BLaER1 (cell line): ENCODE results near the gene CCDC63.

Source experiments
- H3K27ac ChIP-seq: shearing (Covaris generic); formaldehyde crosslinking; 2 replicates; pipeline ENCODE4 v1.8.1; 2022
- H3K27me3 ChIP-seq: shearing (Covaris generic); formaldehyde crosslinking; 2 replicates; pipeline ENCODE4 v1.8.1; 2022
- H3K36me3 ChIP-seq: shearing (Covaris generic); formaldehyde crosslinking; 2 replicates; pipeline ENCODE4 v1.8.1; 2022
- H3K4me1 ChIP-seq: shearing (Covaris generic); formaldehyde crosslinking; 2 replicates; pipeline ENCODE4 v1.8.1; 2022
- H3K4me2 ChIP-seq: shearing (Covaris generic); formaldehyde crosslinking; 2 replicates; pipeline ENCODE4 v1.8.1; 2022
- H3K4me3 ChIP-seq: shearing (Covaris generic); formaldehyde crosslinking; 2 replicates; pipeline ENCODE4 v1.8.1; 2022
- H3K9ac ChIP-seq: shearing (Covaris generic); formaldehyde crosslinking; 2 replicates; pipeline ENCODE4 v1.8.1; 2022
- H3K9me3 ChIP-seq: shearing (Covaris generic); formaldehyde crosslinking; 2 replicates; pipeline ENCODE4 v1.8.1; 2022
- H4K20me1 ChIP-seq: shearing (Covaris generic); formaldehyde crosslinking; 2 replicates; pipeline ENCODE4 v1.8.1; 2022
- Cebpa-rat ChIP-seq: shearing (Covaris generic); IDR thresholded peaks from 2 replicates; pipeline ENCODE4 v1.8.1; 2022

Gene CCDC63

GRCh38 chr12:110916295-110916875, 69.6 kb downstream of the CCDC63 start:
- H4K20me1 ChIP-seq, result no peaks in the 10 kb centered on the region
- H3K36me3 ChIP-seq, result no peaks in the 10 kb centered on the region
- H3K27ac ChIP-seq, result no peak overlapping the region
- no peak for TF ChIP-seq Cebpa-rat
- H3K4me3 ChIP-seq, result no peak overlapping the region
- H3K4me2 ChIP-seq, result no peak overlapping the region
- H3K4me1 ChIP-seq, result peaks cover 5% of the 10 kb centered on the region; the same call in 1 of the 2 replicates
- no peak overlapping the region for H3K9ac ChIP-seq
- H3K27me3 ChIP-seq, result no peaks in the 10 kb centered on the region
- H3K9me3 ChIP-seq, result no peaks in the 10 kb centered on the region

DNA sequence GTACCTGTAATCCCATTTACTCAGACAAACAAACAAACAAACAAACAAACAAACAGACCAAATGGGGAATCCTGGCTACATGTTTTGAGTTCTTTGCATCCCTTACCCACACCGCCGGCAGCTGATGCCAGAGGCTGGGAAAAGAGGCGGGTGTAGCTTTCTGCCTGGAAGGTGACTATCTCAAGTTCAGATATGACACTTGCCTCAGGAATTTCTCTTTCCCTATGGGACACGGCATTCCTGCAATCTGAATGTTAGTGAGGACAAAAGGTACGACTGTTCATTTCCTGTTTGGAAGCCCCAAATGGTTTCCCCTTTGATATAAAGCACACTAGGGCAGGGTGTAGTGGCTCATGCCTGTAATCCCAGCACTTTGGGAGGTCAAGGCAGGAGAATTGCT, 70.7 kb downstream of the CCDC63 start:
- no peak overlapping the region for H3K9ac ChIP-seq
- H3K4me1 ChIP-seq, result peaks cover 5% of the 10 kb centered on the region; the same call in 1 of the 2 replicates
- no peak overlapping the region for H3K27ac ChIP-seq
- no peaks in the 10 kb centered on the region for H3K27me3 ChIP-seq
- no peak for TF ChIP-seq Cebpa-rat
- H3K4me3 ChIP-seq, result no peak overlapping the region
- H4K20me1 ChIP-seq, result no peaks in the 10 kb centered on the region
- no peaks in the 10 kb centered on the region for H3K9me3 ChIP-seq
- H3K36me3 ChIP-seq, result no peaks in the 10 kb centered on the region
- H3K4me2 ChIP-seq, result no peak overlapping the region

- H3K27me3 ChIP-seq, result no peaks in the 10 kb centered on the region
- no peak overlapping the region for H3K4me2 ChIP-seq
- H3K36me3 ChIP-seq, result no peaks in the 10 kb centered on the region
- no peaks in the 10 kb centered on the region for H4K20me1 ChIP-seq
- TF ChIP-seq Cebpa-rat, result no peak
- no peak overlapping the region for H3K27ac ChIP-seq
- peaks cover 5% of the 10 kb centered on the region; the same call in 1 of the 2 replicates for H3K4me1 ChIP-seq
- H3K9ac ChIP-seq, result no peak overlapping the region
- no peak overlapping the region for H3K4me3 ChIP-seq
- H3K9me3 ChIP-seq, result no peaks in the 10 kb centered on the region
Measured at GRCh38 chr12:110917961-110918360, 71.2 kb downstream of the CCDC63 start.

GRCh38 chr12:110919720-110920119, 72.9 kb downstream of the CCDC63 start:
- Histone ChIP-seq H3K36me3 (no peaks in the 10 kb centered on the region), H3K27ac (no peak overlapping the region), H3K27me3 (no peaks in the 10 kb centered on the region), H3K4me2 (no peak overlapping the region), H4K20me1 (no peaks in the 10 kb centered on the region), H3K4me3 (no peak overlapping the region), H3K9ac (no peak overlapping the region), H3K4me1 (peaks cover 5% of the 10 kb centered on the region; the same call in 1 of the 2 replicates), H3K9me3 (no peaks in the 10 kb centered on the region)
- no peak for TF ChIP-seq Cebpa-rat

DNA sequence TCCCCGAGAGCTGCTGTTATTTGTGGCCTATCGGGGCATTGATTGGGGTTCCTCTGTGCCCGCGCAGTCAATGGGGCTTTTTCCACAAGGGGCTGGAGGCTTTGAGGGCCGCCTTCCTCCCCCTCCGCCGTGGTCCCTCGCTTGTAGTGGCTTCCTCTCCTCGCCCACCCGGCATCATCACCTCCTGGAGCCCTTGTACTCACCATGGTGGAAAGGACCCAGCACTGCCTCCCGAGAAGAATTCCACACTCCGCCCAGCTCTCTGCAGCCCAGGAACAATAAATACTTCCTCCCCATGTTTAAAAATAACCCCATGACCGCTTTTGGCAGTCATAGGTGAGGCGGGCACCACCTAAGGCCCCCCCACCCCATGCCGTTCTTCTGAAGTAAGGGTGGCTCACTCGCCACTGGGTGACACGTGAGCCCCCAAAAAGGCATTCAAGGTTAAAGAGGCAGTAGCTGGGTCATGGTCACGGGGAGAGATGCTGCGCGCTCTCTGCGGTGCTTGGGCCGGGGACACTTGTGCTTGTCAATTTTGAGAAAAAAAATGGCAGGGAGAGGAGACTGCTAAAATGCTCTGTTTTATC, 73.6 kb downstream of the CCDC63 start, which contains the start of gene MYL2:
Gene MYL2 (minus strand): TSS at position 256 of the 587 bp plus-strand sequence. CDS start 50 bp downstream, at position 206.
- H3K36me3 ChIP-seq, result no peaks in the 10 kb centered on the region
- H3K4me2 ChIP-seq, result no peak within 1 kb of the TSS
- no peaks in the 10 kb centered on the region for H4K20me1 ChIP-seq
- no peak for TF ChIP-seq Cebpa-rat
- H3K4me1 ChIP-seq, result peaks cover 5% of the 10 kb centered on the region; the same call in 1 of the 2 replicates
- H3K9me3 ChIP-seq, result no peaks in the 10 kb centered on the region
- H3K9ac ChIP-seq, result no peak within 1 kb of the TSS
- H3K4me3 ChIP-seq, result no peak within 1 kb of the TSS
- H3K27me3 ChIP-seq, result no peaks in the 10 kb centered on the region
- no peak within 1 kb of the TSS for H3K27ac ChIP-seq

DNA sequence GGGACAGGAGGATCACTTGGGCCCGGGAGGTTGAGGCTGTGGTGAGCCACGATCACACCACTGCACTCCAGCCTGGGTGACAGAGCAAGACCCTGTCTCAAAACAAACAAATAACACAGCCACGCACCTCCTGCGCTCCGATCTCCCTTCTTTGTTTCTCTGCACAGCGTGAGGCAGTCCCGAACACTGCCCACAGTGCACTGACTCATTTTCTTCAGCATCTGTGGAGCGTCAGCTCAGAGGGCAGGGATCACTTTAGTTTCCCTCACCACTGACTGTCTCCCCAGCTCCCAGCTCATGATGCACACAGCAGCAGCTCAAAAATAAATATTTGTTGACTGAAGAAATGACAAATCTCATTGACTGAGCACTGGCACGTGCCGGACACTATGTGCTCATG, 74.5 kb downstream of the CCDC63 start:
- Histone ChIP-seq H3K4me1 (peaks cover 5% of the 10 kb centered on the region; the same call in 1 of the 2 replicates), H3K27me3 (no peaks in the 10 kb centered on the region), H4K20me1 (no peaks in the 10 kb centered on the region), H3K4me2 (no peak overlapping the region), H3K4me3 (no peak overlapping the region), H3K9ac (no peak overlapping the region), H3K27ac (no peak overlapping the region), H3K9me3 (no peaks in the 10 kb centered on the region), H3K36me3 (no peaks in the 10 kb centered on the region)
- no peak for TF ChIP-seq Cebpa-rat

- Histone ChIP-seq H3K4me3 (no peak overlapping the region), H3K4me1 (peaks cover 5% of the 10 kb centered on the region; the same call in 1 of the 2 replicates), H3K27ac (no peak overlapping the region), H4K20me1 (no peaks in the 10 kb centered on the region), H3K36me3 (no peaks in the 10 kb centered on the region), H3K9ac (no peak overlapping the region), H3K27me3 (no peaks in the 10 kb centered on the region), H3K9me3 (no peaks in the 10 kb centered on the region), H3K4me2 (no peak overlapping the region)
- no peak for TF ChIP-seq Cebpa-rat
Measured at GRCh38 chr12:110922652-110923051, 75.9 kb downstream of the CCDC63 start.

GRCh38 chr12:110923192-110923591, 76.4 kb downstream of the CCDC63 start:
- Histone ChIP-seq H3K4me2 (no peak overlapping the region), H3K4me1 (peaks cover 3% of the 10 kb centered on the region; the same call in 1 of the 2 replicates), H3K27me3 (no peaks in the 10 kb centered on the region)

GRCh38 chr12:110923692-110924334, 77.0 kb downstream of the CCDC63 start:
- H3K4me3 ChIP-seq, result no peak overlapping the region
- H3K36me3 ChIP-seq, result no peaks in the 10 kb centered on the region
- no peak overlapping the region for H3K27ac ChIP-seq
- no peaks in the 10 kb centered on the region for H3K4me1 ChIP-seq
- no peak overlapping the region for H3K4me2 ChIP-seq
- no peak overlapping the region for H3K9ac ChIP-seq
- H3K27me3 ChIP-seq, result no peaks in the 10 kb centered on the region
- H3K9me3 ChIP-seq, result no peaks in the 10 kb centered on the region
- no peak for TF ChIP-seq Cebpa-rat
- H4K20me1 ChIP-seq, result no peaks in the 10 kb centered on the region

More at GRCh38 chr12:110923192-110923591, 76.4 kb downstream of the CCDC63 start:
- Histone ChIP-seq H3K36me3 (no peaks in the 10 kb centered on the region), H3K9ac (no peak overlapping the region), H3K27ac (no peak overlapping the region), H3K9me3 (no peaks in the 10 kb centered on the region), H3K4me3 (no peak overlapping the region), H4K20me1 (no peaks in the 10 kb centered on the region)
- no peak for TF ChIP-seq Cebpa-rat

DNA sequence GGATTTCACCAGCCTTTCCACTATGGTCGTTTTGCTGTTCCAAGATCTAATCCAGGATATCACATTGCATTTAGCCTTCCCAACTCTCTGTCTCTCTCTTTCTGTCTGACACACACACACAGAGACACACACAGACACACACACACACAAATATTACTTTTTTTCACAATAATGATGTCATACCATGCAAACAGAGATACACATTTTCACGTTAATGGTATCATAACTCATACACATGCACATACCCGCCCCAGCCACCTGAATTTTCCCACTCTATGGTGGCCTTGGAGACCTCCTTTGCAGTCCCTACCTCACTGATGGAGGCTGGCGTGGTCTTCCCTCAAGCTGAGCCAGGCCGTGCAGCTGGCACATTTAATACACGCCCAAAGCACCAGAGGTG, 80.8 kb downstream of the CCDC63 start:
- Histone ChIP-seq H3K27me3 (no peaks in the 10 kb centered on the region), H3K27ac (no peak overlapping the region), H3K4me2 (no peak overlapping the region), H3K9me3 (no peaks in the 10 kb centered on the region), H3K4me3 (no peak overlapping the region), H3K4me1 (no peaks in the 10 kb centered on the region), H4K20me1 (no peaks in the 10 kb centered on the region), H3K36me3 (no peaks in the 10 kb centered on the region), H3K9ac (no peak overlapping the region)
- no peak for TF ChIP-seq Cebpa-rat
